ENCODE results near the gene GYS2.

GYS2 gene

DNA sequence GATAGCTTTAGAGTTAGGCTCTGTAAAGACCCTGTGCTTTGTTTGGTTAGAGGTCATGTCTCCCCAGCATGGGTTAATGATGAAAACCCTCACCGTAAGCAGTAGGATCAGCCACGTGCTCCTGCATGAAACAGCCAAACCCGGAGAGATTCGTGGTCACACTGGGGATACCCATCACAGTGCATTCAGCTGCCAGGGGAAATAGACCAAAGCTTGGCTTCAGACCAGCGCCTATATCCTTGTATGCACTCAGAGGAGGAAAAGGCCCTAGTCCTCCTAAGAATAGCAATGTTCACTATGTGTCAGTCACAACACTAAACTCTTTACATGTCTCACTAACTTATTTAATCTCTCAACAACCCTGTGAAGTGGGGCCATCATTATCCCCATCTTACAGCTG, 62.2 kb downstream of the GYS2 start:
- Histone ChIP-seq H3K4me3 (ENCODE audit: low read depth in 1 of 2, low read length in 1 of 2) (no peak overlapping the region), H3K9me3 (no peaks in the 10 kb centered on the region), H3K27me3 (no peaks in the 10 kb centered on the region), H3K36me3 (no peaks in the 10 kb centered on the region), H3K27ac (no peak overlapping the region), H3K4me1 (ENCODE audit: control insufficient read depth in 1 of 2, insufficient read depth in 1 of 2, low read depth in 1 of 2, low read length in 1 of 2) (no peaks in the 10 kb centered on the region)
- TF ChIP-seq CTCF (IDR thresholded peaks at IDR 0.05) = no peak

DNA sequence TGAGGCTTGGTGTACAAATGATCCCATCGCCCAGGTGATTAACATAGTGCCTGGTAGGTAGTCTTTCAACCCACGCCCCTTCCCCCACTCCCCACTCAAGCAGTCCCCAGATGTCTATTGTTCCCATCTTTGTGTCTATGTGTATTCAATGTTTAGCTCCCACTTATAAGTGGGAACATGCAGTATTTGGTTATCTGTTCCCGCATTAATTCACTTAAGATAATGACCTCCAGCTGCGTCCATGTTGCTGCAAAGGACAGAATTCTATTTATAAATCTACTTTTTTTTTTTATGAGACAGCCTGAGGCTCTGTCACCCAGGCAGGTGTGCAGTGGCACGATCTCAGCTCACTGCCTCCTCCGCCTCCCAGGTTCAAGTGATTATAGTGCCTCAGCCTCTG, 62.9 kb downstream of the GYS2 start:
- H3K9me3 ChIP-seq = no peaks in the 10 kb centered on the region
- no peak overlapping the region for H3K4me3 ChIP-seq (ENCODE audit: low read depth in 1 of 2, low read length in 1 of 2)
- no peak for TF ChIP-seq CTCF (IDR thresholded peaks at IDR 0.05)
- H3K27ac ChIP-seq = no peak overlapping the region
- no peaks in the 10 kb centered on the region for H3K27me3 ChIP-seq
- no peaks in the 10 kb centered on the region for H3K36me3 ChIP-seq
- no peaks in the 10 kb centered on the region for H3K4me1 ChIP-seq (ENCODE audit: control insufficient read depth in 1 of 2, insufficient read depth in 1 of 2, low read depth in 1 of 2, low read length in 1 of 2)

GRCh38 chr12:21539797-21540196, 64.8 kb downstream of the GYS2 start:
- no peaks in the 10 kb centered on the region for H3K9me3 ChIP-seq
- no peaks in the 10 kb centered on the region for H3K4me1 ChIP-seq (ENCODE audit: control insufficient read depth in 1 of 2, insufficient read depth in 1 of 2, low read depth in 1 of 2, low read length in 1 of 2)
- no peak for TF ChIP-seq CTCF (IDR thresholded peaks at IDR 0.05)
- H3K36me3 ChIP-seq = no peaks in the 10 kb centered on the region
- no peak overlapping the region for H3K27ac ChIP-seq
- no peaks in the 10 kb centered on the region for H3K27me3 ChIP-seq
- no peak overlapping the region for H3K4me3 ChIP-seq (ENCODE audit: low read depth in 1 of 2, low read length in 1 of 2)

DNA sequence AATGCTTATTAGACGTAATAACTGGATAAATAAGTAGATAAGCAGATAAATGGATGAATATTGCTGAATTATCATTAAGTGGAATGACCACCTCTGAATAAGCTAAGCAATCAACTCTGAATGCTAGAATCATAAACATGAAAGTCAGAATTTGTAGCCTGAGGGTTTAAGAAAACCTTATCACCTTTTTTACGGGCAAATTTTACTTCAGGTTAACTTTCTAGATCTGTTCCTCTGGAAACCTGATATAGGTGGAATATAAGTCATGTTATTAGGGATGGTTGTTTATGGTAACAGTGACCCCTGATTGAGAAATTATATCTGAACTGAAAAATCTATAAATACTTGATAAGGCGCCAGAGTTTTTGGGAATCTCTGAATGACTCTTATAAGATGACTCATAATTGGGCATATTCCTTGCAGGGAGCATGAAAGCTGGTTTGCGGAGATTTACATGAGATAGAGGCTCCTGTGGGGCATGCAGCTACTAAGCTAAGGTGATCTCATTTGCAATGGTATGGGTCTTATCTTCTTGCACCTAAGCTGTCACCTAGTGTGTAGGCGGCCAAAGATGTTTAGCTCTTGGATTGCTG, 66.5 kb downstream of the GYS2 start:
- H3K4me1 ChIP-seq (ENCODE audit: control insufficient read depth in 1 of 2, insufficient read depth in 1 of 2, low read depth in 1 of 2, low read length in 1 of 2) = no peaks in the 10 kb centered on the region
- H3K27me3 ChIP-seq = no peaks in the 10 kb centered on the region
- no peaks in the 10 kb centered on the region for H3K36me3 ChIP-seq
- H3K4me3 ChIP-seq (ENCODE audit: low read depth in 1 of 2, low read length in 1 of 2) = no peak overlapping the region
- TF ChIP-seq CTCF (IDR thresholded peaks at IDR 0.05) = no peak
- no peak overlapping the region for H3K27ac ChIP-seq
- no peaks in the 10 kb centered on the region for H3K9me3 ChIP-seq

DNA sequence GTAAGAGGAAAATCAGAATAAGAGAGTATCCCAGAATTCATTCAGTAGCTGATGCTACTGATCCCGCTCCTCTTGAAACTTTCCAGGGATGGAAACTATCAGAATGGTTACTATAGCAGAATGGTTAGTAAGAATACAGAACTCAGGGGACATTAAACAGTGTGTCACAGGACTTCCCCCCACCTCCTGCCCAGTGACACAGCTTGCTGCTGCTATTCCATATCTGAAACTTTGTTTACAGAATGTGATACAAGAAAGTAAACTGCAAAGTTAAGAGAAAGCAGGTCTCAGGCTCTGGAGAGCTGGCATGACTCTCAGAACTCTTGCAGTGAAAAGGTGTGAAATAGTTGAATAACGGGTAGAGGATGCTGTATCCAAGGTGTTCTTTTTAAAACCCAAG, 75.2 kb downstream of the GYS2 start:
- no peaks in the 10 kb centered on the region for H3K9me3 ChIP-seq
- H3K27me3 ChIP-seq = peaks cover 81% of the 10 kb centered on the region
- H3K4me3 ChIP-seq (ENCODE audit: low read depth in 1 of 2, low read length in 1 of 2) = no peak overlapping the region
- H3K27ac ChIP-seq = no peak overlapping the region
- no peaks in the 10 kb centered on the region for H3K36me3 ChIP-seq
- TF ChIP-seq CTCF (IDR thresholded peaks at IDR 0.05) = no peak
- H3K4me1 ChIP-seq (ENCODE audit: control insufficient read depth in 1 of 2, insufficient read depth in 1 of 2, low read depth in 1 of 2, low read length in 1 of 2) = peaks cover 0 to 6% of the 10 kb centered on the region in 2 experiments

DNA sequence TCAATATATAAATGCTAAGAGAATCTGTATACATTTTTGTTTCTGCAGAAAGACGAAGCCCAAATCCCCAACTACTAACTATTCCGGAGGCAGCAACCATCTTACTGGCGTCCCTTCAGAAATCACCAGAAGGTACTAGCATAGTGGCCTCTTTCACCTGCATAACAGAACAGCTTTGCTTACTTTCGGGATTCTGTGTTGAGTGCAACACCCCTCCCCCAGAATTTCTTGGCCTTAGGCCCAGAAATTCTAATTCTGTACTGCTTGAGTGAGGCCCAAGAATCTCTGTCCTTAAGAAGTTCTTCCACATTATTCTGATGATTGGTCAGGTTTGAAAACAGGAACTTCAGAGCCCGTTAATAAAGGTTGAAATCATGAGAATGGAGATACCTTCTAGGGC, 75.7 kb downstream of the GYS2 start:
- H3K27ac ChIP-seq = no peak overlapping the region
- H3K36me3 ChIP-seq = no peaks in the 10 kb centered on the region
- TF ChIP-seq CTCF (IDR thresholded peaks at IDR 0.05) = no peak

More for the DNA sequence above, 75.7 kb downstream of the GYS2 start:
- H3K4me1 ChIP-seq (ENCODE audit: control insufficient read depth in 1 of 2, insufficient read depth in 1 of 2, low read depth in 1 of 2, low read length in 1 of 2) = peaks cover 0 to 6% of the 10 kb centered on the region in 2 experiments
- no peak overlapping the region for H3K4me3 ChIP-seq (ENCODE audit: low read depth in 1 of 2, low read length in 1 of 2)
- H3K27me3 ChIP-seq = peaks cover 81% of the 10 kb centered on the region
- H3K9me3 ChIP-seq = no peaks in the 10 kb centered on the region
